K562 (cell line): ENCODE data around the gene ZNF814. TPM values are rescaled to one million over a fixed set of nuclear protein-coding genes. Genes with fewer than 3 reads are reported as not detected.
A peak's percentile ranks its signal among the peaks of the same experiment; 100 is the strongest.
"Not testable (repeated sequence)": the region's sequence is repeated elsewhere in the genome, so short reads cannot be mapped to it uniquely, and the experiment has no call there.

Source experiments
- CHD1 ChIP-seq: fragments of 200-600 bp; sonication (generic); IDR thresholded peaks from one replicate; pipeline ENCODE4 v1.6.1; 2012; ENCODE audit warnings: mild to moderate bottlenecking, moderate library complexity, low read length, inconsistent platforms
- CHD2 ChIP-seq: IDR thresholded peaks from 2 replicates; pipeline ENCODE4 v1.6.1; 2011; ENCODE audit warnings: low read depth, low read length
- CXXC5 ChIP-seq: fragments of 250-450 bp; sonication (Bioruptor Pico); IDR thresholded peaks from 2 replicates; pipeline ENCODE4 v1.8.0; 2022; ENCODE audit warnings: inconsistent platforms, mild to moderate bottlenecking, moderate library complexity
- ELF4 ChIP-seq: fragments of 450-650 bp; formaldehyde crosslinking; IDR thresholded peaks from 2 replicates; pipeline ENCODE4 v1.4.0; 2022; ENCODE audit warnings: missing genetic modification characterization
- ETV5 ChIP-seq: sonication (generic); formaldehyde crosslinking; IDR thresholded peaks from 2 replicates; pipeline ENCODE4 v1.4.0; 2020; ENCODE audit warnings: low read depth, mild to moderate bottlenecking, missing genetic modification reagents
- FOSL1 ChIP-seq: fragments of 200-800 bp; sonication (Bioruptor generic); conservative IDR thresholded peaks from 2 replicates; pipeline ENCODE4 v1.6.1; 2016; ENCODE audit warnings: missing genetic modification characterization, missing compliant biosample characterization
- FOXP1 ChIP-seq: sonication (generic); formaldehyde crosslinking; IDR thresholded peaks from 2 replicates; pipeline ENCODE4 v1.8.0; 2022; ENCODE audit warnings: mild to moderate bottlenecking, missing genetic modification reagents
- HDAC1 ChIP-seq, 2 experiments: fragments of 450-650 bp; IDR thresholded peaks; 2 replicates each; pipeline ENCODE4 v1.6.1; 2016 to 2017; ENCODE audit warnings: inconsistent platforms in 1 of 2, mild to moderate bottlenecking in 1 of 2, moderate library complexity in 1 of 2
- L3MBTL2 ChIP-seq: fragments of 450-650 bp; IDR thresholded peaks from 2 replicates; pipeline ENCODE4 v1.6.1; 2016; ENCODE audit warnings: mild to moderate bottlenecking, moderate library complexity
- MBD2 ChIP-seq: sonication (generic); IDR thresholded peaks from 2 replicates; pipeline ENCODE4 v1.6.1; 2016; ENCODE audit warnings: low read depth, borderline replicate concordance
- MTA3 ChIP-seq: fragments of 450-650 bp; formaldehyde crosslinking; IDR thresholded peaks from 2 replicates; pipeline ENCODE4 v1.6.1; 2017; ENCODE audit warnings: mild to moderate bottlenecking, borderline replicate concordance
- MYBL2 ChIP-seq, 2 experiments: fragments of 450-650 bp in 1 of 2; sonication (generic) in 1 of 2; formaldehyde crosslinking in 1 of 2; IDR thresholded peaks; 2 replicates each; pipeline versions ENCODE4 v1.6.1 to v1.8.1; 2017 to 2022; ENCODE audit warnings: borderline replicate concordance in 1 of 2, inconsistent platforms in 1 of 2, low read depth in 1 of 2, mild to moderate bottlenecking in 1 of 2, missing genetic modification reagents in 1 of 2, moderate library complexity in 1 of 2
- PHF8 ChIP-seq: fragments of 200-600 bp; sonication (generic); IDR thresholded peaks from 2 replicates; pipeline ENCODE4 v1.6.1; 2012; ENCODE audit warnings: mixed run types, mild to moderate bottlenecking, inconsistent platforms, low read length, moderate library complexity, borderline replicate concordance
- POLR2A ChIP-seq: fragments of 450-650 bp; conservative IDR thresholded peaks from 2 replicates; pipeline ENCODE4 v1.6.1; 2016
- SIX5 ChIP-seq, 2 experiments: IDR thresholded peaks; 2 replicates each; pipeline ENCODE4 v1.6.1; 2011; ENCODE audit warnings: low read length in 2 of 2, borderline replicate concordance in 1 of 2, low read depth in 1 of 2, mild to moderate bottlenecking in 1 of 2, moderate library complexity in 1 of 2; ENCODE audit not compliant: insufficient read depth in 1 of 2
- SP2 ChIP-seq: IDR thresholded peaks from 2 replicates; pipeline ENCODE4 v1.6.1; 2011; ENCODE audit warnings: mild to moderate bottlenecking, low read depth, low read length, moderate library complexity; ENCODE audit not compliant: poor library complexity, severe bottlenecking; ENCODE audit errors: extremely low read depth
- ZZZ3 ChIP-seq: fragments of 450-650 bp; IDR thresholded peaks from 2 replicates; pipeline ENCODE4 v1.6.1; 2016; ENCODE audit warnings: antibody characterized with exemption, mild to moderate bottlenecking, moderate library complexity
- polyA plus RNA-seq, 8 experiments: library from polyadenylated mRNA; depleted of rRNA in 4 of 8; stranded (reverse) in 5 of 8; unstranded in 3 of 8; fragments of >200 nt; fragmentation: Nextera tagmentation in 2 of 8; fragmentation: Illumina TruSeq in 1 of 8; extraction: Ambion mirVana in 2 of 8; extraction: Trizol in 1 of 8; gene quantifications; 2 replicates each; pipeline versions ENCODE4 v1.2.1 to v1.2.3, GENCODE V29; 2011 to 2014; ENCODE audit warnings: inconsistent platforms in 1 of 8, missing spikeins in 1 of 8
- total RNA-seq, 7 experiments: library from RNA; depleted of rRNA in 6 of 7; stranded (reverse); fragments of >200 nt in 6 of 7; fragmentation: Illumina TruSeq in 2 of 7; extraction: Trizol in 2 of 7; gene quantifications; 2 replicates each; pipeline versions ENCODE4 v1.2.1 to v1.2.3, GENCODE V29; 2011 to 2021; ENCODE audit warnings: low replicate concordance in 1 of 7
- TF ChIP-seq, protein P1 (sequence below): fragments of 450-650 bp; IDR thresholded peaks from 2 replicates; pipeline ENCODE4 v1.7.1; 2018; ENCODE audit warnings: mild to moderate bottlenecking, low read depth; ENCODE audit not compliant: partially characterized antibody
- TF ChIP-seq, protein P2 (sequence below): fragments of 450-650 bp; IDR thresholded peaks from 2 replicates; pipeline ENCODE4 v1.6.1; 2014; ENCODE audit warnings: low read depth, mild to moderate bottlenecking, moderate library complexity, borderline replicate concordance
- TF ChIP-seq, protein P3 (sequence below): fragments of 250-450 bp; sonication (Bioruptor Pico); IDR thresholded peaks from 2 replicates; pipeline ENCODE4 v1.9.0; 2021; ENCODE audit warnings: mild to moderate bottlenecking, inconsistent platforms

The ZNF814 gene
- total and polyA plus RNA-seq, 9 of the 15 experiments (the other 6 are each of a cell fraction or from before 2014, with no cell fraction given): 0.42 to 3.5 (median 1.9) TPM

DNA sequence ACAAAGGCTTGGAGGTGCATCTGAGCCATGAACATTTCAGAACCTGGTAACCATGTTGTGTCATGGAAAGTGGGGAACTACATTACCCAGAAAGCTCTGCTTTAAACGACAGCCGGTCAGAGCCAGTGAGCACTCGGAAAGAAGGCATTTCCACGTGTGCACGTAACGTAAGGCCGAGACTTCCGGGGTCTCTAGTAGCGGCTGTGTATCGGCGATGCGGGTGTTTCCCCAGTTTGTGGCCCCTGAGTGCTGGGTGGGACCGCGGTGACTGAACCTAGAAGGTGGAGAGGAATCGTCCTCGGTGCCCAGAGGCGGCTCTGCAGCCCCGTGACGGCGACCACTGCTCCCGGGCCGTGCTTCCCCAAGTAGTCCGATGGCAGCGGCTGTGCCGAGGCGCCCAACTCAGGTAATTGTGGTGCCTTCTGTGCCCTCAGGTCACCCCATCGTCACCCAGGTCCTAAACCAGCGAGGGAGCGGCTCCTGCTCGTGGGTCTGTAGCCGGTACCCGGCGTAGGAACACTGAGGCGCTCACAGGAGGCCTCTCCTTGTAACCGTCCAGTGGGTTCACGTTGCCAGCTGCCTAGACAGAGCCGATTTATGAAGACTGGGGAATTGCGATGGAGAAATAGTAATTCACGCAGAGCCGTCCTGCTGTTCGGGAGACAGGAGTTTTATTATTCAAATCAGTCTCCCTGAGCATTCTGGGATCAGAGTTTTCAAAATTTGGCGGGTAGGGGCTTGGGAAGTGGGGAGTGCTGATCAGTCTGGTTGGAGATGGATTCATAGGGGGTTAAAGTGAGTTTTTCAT is 39.0 kb downstream of the ZNF814 start, which contains the start of gene ZNF587 (continued):
- TF ChIP-seq, protein P1, sequence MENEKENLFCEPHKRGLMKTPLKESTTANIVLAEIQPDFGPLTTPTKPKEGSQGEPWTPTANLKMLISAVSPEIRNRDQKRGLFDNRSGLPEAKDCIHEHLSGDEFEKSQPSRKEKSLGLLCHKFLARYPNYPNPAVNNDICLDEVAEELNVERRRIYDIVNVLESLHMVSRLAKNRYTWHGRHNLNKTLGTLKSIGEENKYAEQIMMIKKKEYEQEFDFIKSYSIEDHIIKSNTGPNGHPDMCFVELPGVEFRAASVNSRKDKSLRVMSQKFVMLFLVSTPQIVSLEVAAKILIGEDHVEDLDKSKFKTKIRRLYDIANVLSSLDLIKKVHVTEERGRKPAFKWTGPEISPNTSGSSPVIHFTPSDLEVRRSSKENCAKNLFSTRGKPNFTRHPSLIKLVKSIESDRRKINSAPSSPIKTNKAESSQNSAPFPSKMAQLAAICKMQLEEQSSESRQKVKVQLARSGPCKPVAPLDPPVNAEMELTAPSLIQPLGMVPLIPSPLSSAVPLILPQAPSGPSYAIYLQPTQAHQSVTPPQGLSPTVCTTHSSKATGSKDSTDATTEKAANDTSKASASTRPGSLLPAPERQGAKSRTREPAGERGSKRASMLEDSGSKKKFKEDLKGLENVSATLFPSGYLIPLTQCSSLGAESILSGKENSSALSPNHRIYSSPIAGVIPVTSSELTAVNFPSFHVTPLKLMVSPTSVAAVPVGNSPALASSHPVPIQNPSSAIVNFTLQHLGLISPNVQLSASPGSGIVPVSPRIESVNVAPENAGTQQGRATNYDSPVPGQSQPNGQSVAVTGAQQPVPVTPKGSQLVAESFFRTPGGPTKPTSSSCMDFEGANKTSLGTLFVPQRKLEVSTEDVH: peak; percentile 59
- peak; percentile 88 for TF ChIP-seq MBD2
- 0 out of 2 replicates have a peak, but pooled peaks have one; percentile 11 for TF ChIP-seq ZZZ3
- TF ChIP-seq CHD1: peak; percentile 39
- TF ChIP-seq L3MBTL2: peak; percentile 64
- TF ChIP-seq FOXP1 (CRISPR knock-in tag): peak; percentile 47; the same call in 1 of the 2 replicates
- peak; percentile 76 for TF ChIP-seq POLR2A
- TF ChIP-seq CHD2: peak; percentile 23; the same call in 1 of the 2 replicates
- 0 out of 2 replicates have a peak, but pooled peaks have one; percentile 10 for TF ChIP-seq FOSL1 (tag)
- TF ChIP-seq ELF4: 0 out of 2 replicates have a peak, but pooled peaks have one; percentile 66
- TF ChIP-seq HDAC1 (IDR thresholded peaks at IDR 0.05): peak in 1 of 2 experiments; percentile 72; a peak in 2 of 4 replicates
- TF ChIP-seq SP2: peak; percentile 12
- peak; percentile 66 to 69 for TF ChIP-seq SIX5 (IDR thresholded peaks at IDR 0.05; ENCODE audit: borderline replicate concordance in 1 of 2, insufficient read depth in 1 of 2, low read depth in 1 of 2, low read length in 2 of 2)
- TF ChIP-seq, protein P2, sequence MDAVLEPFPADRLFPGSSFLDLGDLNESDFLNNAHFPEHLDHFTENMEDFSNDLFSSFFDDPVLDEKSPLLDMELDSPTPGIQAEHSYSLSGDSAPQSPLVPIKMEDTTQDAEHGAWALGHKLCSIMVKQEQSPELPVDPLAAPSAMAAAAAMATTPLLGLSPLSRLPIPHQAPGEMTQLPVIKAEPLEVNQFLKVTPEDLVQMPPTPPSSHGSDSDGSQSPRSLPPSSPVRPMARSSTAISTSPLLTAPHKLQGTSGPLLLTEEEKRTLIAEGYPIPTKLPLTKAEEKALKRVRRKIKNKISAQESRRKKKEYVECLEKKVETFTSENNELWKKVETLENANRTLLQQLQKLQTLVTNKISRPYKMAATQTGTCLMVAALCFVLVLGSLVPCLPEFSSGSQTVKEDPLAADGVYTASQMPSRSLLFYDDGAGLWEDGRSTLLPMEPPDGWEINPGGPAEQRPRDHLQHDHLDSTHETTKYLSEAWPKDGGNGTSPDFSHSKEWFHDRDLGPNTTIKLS: peak; percentile 97
- peak; percentile 58; the same call in 1 of the 2 replicates for TF ChIP-seq PHF8
- peak; percentile 37; the same call in 1 of the 2 replicates for TF ChIP-seq MTA3
- peak; percentile 47; the same call in 1 of the 2 replicates for TF ChIP-seq MYBL2 (IDR thresholded peaks at IDR 0.05; ENCODE audit: low read depth)
- not testable (repeated sequence) for TF ChIP-seq MYBL2 (CRISPR knock-in tag; IDR thresholded peaks at IDR 0.05; ENCODE audit: borderline replicate concordance)
- TF ChIP-seq, protein P3, sequence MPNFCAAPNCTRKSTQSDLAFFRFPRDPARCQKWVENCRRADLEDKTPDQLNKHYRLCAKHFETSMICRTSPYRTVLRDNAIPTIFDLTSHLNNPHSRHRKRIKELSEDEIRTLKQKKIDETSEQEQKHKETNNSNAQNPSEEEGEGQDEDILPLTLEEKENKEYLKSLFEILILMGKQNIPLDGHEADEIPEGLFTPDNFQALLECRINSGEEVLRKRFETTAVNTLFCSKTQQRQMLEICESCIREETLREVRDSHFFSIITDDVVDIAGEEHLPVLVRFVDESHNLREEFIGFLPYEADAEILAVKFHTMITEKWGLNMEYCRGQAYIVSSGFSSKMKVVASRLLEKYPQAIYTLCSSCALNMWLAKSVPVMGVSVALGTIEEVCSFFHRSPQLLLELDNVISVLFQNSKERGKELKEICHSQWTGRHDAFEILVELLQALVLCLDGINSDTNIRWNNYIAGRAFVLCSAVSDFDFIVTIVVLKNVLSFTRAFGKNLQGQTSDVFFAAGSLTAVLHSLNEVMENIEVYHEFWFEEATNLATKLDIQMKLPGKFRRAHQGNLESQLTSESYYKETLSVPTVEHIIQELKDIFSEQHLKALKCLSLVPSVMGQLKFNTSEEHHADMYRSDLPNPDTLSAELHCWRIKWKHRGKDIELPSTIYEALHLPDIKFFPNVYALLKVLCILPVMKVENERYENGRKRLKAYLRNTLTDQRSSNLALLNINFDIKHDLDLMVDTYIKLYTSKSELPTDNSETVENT (CRISPR knock-in tag): 0 out of 2 replicates have a peak, but pooled peaks have one; percentile 18
- peak; percentile 49 for TF ChIP-seq ETV5
- TF ChIP-seq CXXC5: peak; percentile 78
